Vagina (tissue), 2 donors: ENCODE results near the gene C2orf42. TPM values are rescaled to one million over a fixed set of nuclear protein-coding genes. Genes with fewer than 3 reads are reported as not detected.
"Not testable (repeated sequence)": the region's sequence is repeated elsewhere in the genome, so short reads cannot be mapped to it uniquely, and the experiment has no call there.

Source experiments
- DNase-seq, 2 donors: peaks; one replicate each; pipeline ENCODE4 v3.0.0-alpha.2; 2017; ENCODE audit errors: extremely low spot score in 2 of 2
- H3K27ac ChIP-seq: fragments of 200-600 bp; sonication (generic); one replicate; pipeline ENCODE4 v1.5.1; 2019
- H3K27me3 ChIP-seq: fragments of 200-600 bp; sonication (generic); one replicate; pipeline ENCODE4 v1.5.1; 2019
- H3K36me3 ChIP-seq, 2 donors: fragments of 200-600 bp; sonication (generic); one replicate each; pipeline ENCODE4 v1.5.1; 2017 to 2019
- H3K4me1 ChIP-seq: fragments of 200-600 bp; sonication (generic); one replicate; pipeline ENCODE4 v1.5.1; 2019
- H3K4me3 ChIP-seq, 2 donors: fragments of 200-600 bp; sonication (generic); 1 replicate in 1 of 2; 2 replicates in 1 of 2; pipeline ENCODE4 v1.5.1; 2016 to 2019
- H3K9me3 ChIP-seq: fragments of 200-600 bp; sonication (generic); one replicate; pipeline ENCODE4 v1.5.1; 2019
- CTCF ChIP-seq, 3 experiments: fragments of 450-650 bp in 2 of 3; fragments of 200-600 bp in 1 of 3; sonication (generic) in 1 of 3; IDR thresholded peaks; one replicate each; pipeline ENCODE4 v1.5.1; 2017 to 2019; ENCODE audit warnings: antibody characterized with exemption in 3 of 3, mild to moderate bottlenecking in 2 of 3, moderate library complexity in 2 of 3
- POLR2A ChIP-seq, 2 donors: fragments of 450-650 bp; IDR thresholded peaks; one replicate each; pipeline ENCODE4 v1.6.1; 2017; ENCODE audit warnings: antibody characterized with exemption in 2 of 2, mild to moderate bottlenecking in 2 of 2, moderate library complexity in 2 of 2
- POLR2AphosphoS5 ChIP-seq, 2 donors: sonication (generic); formaldehyde crosslinking; IDR thresholded peaks; one replicate each; pipeline ENCODE4 v1.9.0; 2017; ENCODE audit warnings: antibody characterized with exemption in 2 of 2, mild to moderate bottlenecking in 2 of 2, low read depth in 1 of 2; ENCODE audit not compliant: insufficient read depth in 1 of 2
- intact Hi-C: fragments of 100-400 bp; cut with DNase I; formaldehyde crosslinking; loops from one replicate; pipeline ENCODE4 v1.15.1; 2023
- total RNA-seq: library from RNA; depleted of rRNA; stranded (reverse); fragments of >200 nt; gene quantifications from one replicate; pipeline ENCODE4 v1.2.3, GENCODE V29; 2016

The C2orf42 gene
- total RNA-seq, 1 donor from 2014 or later, result 17.4 TPM

DNA sequence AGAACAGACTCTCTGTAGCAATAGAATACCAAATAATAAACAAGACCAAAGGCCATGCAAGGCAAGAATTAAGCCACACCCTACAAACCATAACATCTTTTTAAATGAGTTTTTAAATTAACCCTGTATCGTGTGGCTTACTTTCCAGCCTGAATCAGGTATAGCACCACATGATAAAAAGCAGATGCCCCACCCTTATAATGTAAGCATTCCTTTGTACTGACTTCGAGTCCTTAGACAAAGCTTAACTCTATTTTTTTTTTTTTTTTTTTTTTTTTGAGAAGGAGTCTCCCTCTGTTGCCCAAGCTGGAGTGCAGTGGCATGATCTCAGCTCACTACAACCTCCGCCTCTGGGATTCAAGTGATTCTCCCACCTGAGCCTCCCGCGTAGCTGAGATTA lies 1.7 kb upstream of the C2orf42 start:
- Histone ChIP-seq H3K27ac (no peak overlapping the region), H3K4me3 (no peak overlapping the region)

DNA sequence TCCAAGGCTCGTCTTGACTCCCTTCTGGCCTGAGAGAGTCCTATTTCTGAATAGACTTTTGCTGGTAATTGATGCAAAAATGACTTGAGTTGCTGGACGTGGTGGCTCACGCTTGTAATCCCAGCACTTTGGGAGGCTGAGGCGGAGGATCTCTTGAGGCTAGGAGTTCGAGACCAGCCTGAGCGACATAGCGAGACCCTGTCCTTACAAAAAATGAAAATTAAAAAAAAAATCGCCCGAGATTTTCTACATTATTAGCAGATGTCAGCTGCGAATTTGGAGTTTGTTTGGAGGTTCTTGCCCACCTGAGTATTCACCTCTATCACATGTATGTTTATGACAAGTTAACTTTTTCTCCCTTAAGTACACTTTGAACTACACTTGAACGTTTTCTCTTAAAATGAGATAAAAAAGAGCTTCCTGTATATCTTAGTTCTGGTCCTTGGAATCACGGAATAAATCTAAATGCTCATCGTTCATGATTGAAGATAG lies 471 bp upstream of the C2orf42 start:
- H3K4me3 ChIP-seq, result peak overlapping the region; percentile 65 to 88
- intact Hi-C loops, result loop anchor here (2.0 kb wide), 1 partner anchor 58 kb away; the partner anchor contains the start of gene TIA1
- TF ChIP-seq POLR2A (IDR thresholded peaks at IDR 0.05) (no peak), POLR2AphosphoS5 (IDR thresholded peaks at IDR 0.05; ENCODE audit: insufficient read depth in 1 of 2, low read depth in 1 of 2) (no peak), CTCF (IDR thresholded peaks at IDR 0.05) (no peak)
- H3K27ac ChIP-seq, result peak overlapping the region; percentile 95
- peaks cover 3% of the 10 kb centered on the region for H3K4me1 ChIP-seq
- H3K9me3 ChIP-seq, result no peaks in the 10 kb centered on the region
- no peaks in the 10 kb centered on the region for H3K36me3 ChIP-seq
- no peaks in the 10 kb centered on the region for H3K27me3 ChIP-seq
- no peak for DNase-seq

More for the DNA sequence above, 1.7 kb upstream of the C2orf42 start:
- H3K36me3 ChIP-seq, result no peaks in the 10 kb centered on the region
- H3K27me3 ChIP-seq, result no peaks in the 10 kb centered on the region
- intact Hi-C loops, result no loop called here
- TF ChIP-seq POLR2A (IDR thresholded peaks at IDR 0.05) (no peak), CTCF (IDR thresholded peaks at IDR 0.05) (no peak), POLR2AphosphoS5 (IDR thresholded peaks at IDR 0.05; ENCODE audit: insufficient read depth in 1 of 2, low read depth in 1 of 2) (no peak)
- peaks cover 3% of the 10 kb centered on the region for H3K4me1 ChIP-seq
- H3K9me3 ChIP-seq, result no peaks in the 10 kb centered on the region
- DNase-seq, result no peak

- no peaks in the 10 kb centered on the region for H3K27me3 ChIP-seq
- TF ChIP-seq POLR2A (IDR thresholded peaks at IDR 0.05) (no peak), POLR2AphosphoS5 (IDR thresholded peaks at IDR 0.05; ENCODE audit: insufficient read depth in 1 of 2, low read depth in 1 of 2) (no peak), CTCF (IDR thresholded peaks at IDR 0.05) (no peak)
- intact Hi-C loops, result no loop called here
- H3K4me3 ChIP-seq, result no peak overlapping the region
- no peak overlapping the region for H3K27ac ChIP-seq
- peaks cover 3% of the 10 kb centered on the region for H3K4me1 ChIP-seq
- H3K9me3 ChIP-seq, result no peaks in the 10 kb centered on the region
- H3K36me3 ChIP-seq, result no peaks in the 10 kb centered on the region
- DNase-seq, result no peak
Measured at GRCh38 chr2:70188460-70188859, 2.4 kb downstream of the C2orf42 start.

GRCh38 chr2:70187170-70187569 lies 3.6 kb downstream of the C2orf42 start:
- H3K27ac ChIP-seq, H3K9me3 ChIP-seq, H3K4me3 ChIP-seq, DNase-seq, H3K36me3 ChIP-seq, H3K27me3 ChIP-seq, intact Hi-C loops, H3K4me1 ChIP-seq: not testable (repeated sequence)

- no peak overlapping the region for H3K27ac ChIP-seq
- H3K4me3 ChIP-seq, result no peak overlapping the region
- no peak for TF ChIP-seq POLR2AphosphoS5 (IDR thresholded peaks at IDR 0.05; ENCODE audit: insufficient read depth in 1 of 2, low read depth in 1 of 2)
- no peak for TF ChIP-seq CTCF (IDR thresholded peaks at IDR 0.05)
- no peak for TF ChIP-seq POLR2A (IDR thresholded peaks at IDR 0.05)
- H3K27me3 ChIP-seq, result no peaks in the 10 kb centered on the region
- peaks cover 0 to 28% of the 10 kb centered on the region in 2 donors for H3K36me3 ChIP-seq
- DNase-seq, result no peak
- intact Hi-C loops, result no loop called here
- no peaks in the 10 kb centered on the region for H3K4me1 ChIP-seq
- no peaks in the 10 kb centered on the region for H3K9me3 ChIP-seq
Measured at GRCh38 chr2:70182689-70183088, 8.1 kb downstream of the C2orf42 start.
